ENCODE data around the gene CCDC154. TPM values are rescaled to one million over a fixed set of nuclear protein-coding genes. Genes with fewer than 3 reads are reported as not detected.

CCDC154 gene
- total and polyA plus RNA-seq, 9 of the 15 experiments (the other 6 are each of a cell fraction or from before 2014, with no cell fraction given), result 0.15 to 1.4 (median 0.20) TPM; not detected in 5

GRCh38 chr16:1428511-1428910 is 15.8 kb downstream of the CCDC154 start (continued):
- TF ChIP-seq MGA (IDR thresholded peaks at IDR 0.05) (no peak), MLLT1 (IDR thresholded peaks at IDR 0.05) (no peak), STAT6 (CRISPR knock-in tag; IDR thresholded peaks at IDR 0.05) (no peak), SIX5 (IDR thresholded peaks at IDR 0.05; ENCODE audit: borderline replicate concordance in 1 of 2, insufficient read depth in 1 of 2, low read depth in 1 of 2, low read length in 2 of 2) (no peak), NRF1 (conservative IDR thresholded peaks at IDR 0.05 in 1 of 2, IDR thresholded peaks at IDR 0.05 in 1 of 2) (no peak), ZNF644 (tag; IDR thresholded peaks at IDR 0.05; ENCODE audit: low read depth) (no peak), ZNF280A (IDR thresholded peaks at IDR 0.05; ENCODE audit: low read depth, partially characterized antibody) (no peak), ZSCAN29 (IDR thresholded peaks at IDR 0.05) (no peak), RB1 (IDR thresholded peaks at IDR 0.05; ENCODE audit: low read depth) (no peak), CEBPG (CRISPR knock-in tag; IDR thresholded peaks at IDR 0.05) (no peak), CEBPG (tag; conservative IDR thresholded peaks at IDR 0.05 in 1 of 2, IDR thresholded peaks at IDR 0.05 in 1 of 2) (no peak)
